SKM-1 treated with dmso at 0.1 percent for 144 hours (cell line): ENCODE results near the gene OTX2.

Source experiments
- DNase-seq: peaks from one replicate; lab custom pipeline; 2025; ENCODE audit not compliant: unreplicated experiment; lab: John Stamatoyannopoulos, UW

The OTX2 gene

GRCh38 chr14:56812364-56813141 lies 2.3 kb upstream of the OTX2 start:
- DNase-seq = no peak

DNA sequence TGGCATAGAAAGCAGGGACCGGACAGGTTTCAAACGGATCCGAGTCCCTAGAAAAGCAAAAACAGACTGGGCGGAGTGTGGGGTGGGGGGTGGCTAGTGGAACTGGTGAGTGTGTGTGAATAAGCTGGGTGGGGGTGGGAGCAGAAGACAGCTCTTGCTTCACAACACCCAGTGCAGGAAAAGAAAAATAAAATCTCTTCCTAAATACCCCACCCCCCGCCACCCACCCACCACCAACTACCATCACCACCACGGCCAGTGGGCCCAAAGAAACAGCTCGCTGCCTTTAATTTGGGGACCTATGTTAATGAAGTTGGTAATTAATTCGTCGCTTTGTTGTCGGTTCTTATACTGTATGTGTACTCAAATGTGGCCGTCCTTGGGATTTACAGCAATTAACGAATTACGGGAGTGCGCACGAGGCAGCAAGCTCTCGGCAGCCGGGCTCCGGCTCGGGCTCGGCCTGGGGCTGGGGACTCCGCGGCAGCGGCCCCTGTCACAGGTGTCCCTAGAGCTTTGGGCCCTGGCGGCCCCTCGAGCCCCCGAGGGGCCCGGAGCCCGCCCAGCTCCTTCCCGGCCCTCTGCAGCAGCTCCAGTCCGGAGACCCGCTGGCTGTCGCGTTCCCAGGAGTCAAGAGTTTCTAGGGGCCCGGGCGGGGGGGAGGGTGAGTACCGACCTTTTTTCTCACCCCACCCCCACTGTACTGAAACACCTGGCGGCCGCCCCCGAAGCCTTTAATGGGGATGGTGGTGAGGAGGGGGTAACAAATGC lies 1.5 kb upstream of the OTX2 start:
- no peak for DNase-seq

GRCh38 chr14:56810836-56811592 lies 735 bp upstream of the OTX2 start:
- DNase-seq = no peak

DNA sequence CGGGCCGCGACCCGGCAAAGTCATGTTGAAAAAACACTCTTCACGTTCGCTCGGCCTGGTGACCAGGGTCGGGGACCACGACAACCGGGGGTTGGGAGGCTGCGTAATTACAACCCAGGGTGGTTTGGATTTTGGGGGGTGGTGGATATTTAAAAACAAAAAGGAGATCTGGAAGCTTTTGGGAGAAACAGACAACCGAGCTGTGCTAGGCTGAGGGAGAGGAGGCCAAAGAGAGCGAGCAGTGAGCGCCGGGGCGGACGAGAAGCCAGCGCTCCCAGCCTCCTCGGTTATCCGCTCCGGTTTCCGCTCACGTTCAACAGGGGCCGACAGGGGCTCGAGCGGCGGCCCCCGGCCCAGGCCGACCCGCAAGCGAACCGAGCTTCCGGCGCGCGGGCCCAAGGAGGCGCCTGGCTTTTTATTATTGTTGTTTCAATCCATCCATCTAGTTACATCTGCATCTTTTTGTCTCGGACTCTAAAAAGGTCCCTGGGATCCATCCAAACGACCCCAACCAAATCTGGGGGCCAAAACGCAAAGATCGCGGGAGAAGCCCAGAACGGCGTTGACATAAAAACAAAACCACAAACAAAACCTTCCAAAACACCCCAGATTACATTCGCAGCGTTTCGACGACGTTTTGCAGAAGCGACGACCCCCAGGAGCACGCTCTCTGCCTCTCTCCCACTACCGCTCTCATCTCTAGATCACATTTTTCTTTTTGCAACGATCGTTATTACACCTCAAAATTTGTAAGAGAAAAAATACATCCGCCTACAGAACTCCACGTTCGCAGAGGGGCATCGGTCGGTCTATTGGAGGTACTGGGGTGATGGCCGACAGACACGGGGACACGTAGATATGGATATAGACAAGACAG lies 771 bp downstream of the OTX2 start:
- no peak for DNase-seq

DNA sequence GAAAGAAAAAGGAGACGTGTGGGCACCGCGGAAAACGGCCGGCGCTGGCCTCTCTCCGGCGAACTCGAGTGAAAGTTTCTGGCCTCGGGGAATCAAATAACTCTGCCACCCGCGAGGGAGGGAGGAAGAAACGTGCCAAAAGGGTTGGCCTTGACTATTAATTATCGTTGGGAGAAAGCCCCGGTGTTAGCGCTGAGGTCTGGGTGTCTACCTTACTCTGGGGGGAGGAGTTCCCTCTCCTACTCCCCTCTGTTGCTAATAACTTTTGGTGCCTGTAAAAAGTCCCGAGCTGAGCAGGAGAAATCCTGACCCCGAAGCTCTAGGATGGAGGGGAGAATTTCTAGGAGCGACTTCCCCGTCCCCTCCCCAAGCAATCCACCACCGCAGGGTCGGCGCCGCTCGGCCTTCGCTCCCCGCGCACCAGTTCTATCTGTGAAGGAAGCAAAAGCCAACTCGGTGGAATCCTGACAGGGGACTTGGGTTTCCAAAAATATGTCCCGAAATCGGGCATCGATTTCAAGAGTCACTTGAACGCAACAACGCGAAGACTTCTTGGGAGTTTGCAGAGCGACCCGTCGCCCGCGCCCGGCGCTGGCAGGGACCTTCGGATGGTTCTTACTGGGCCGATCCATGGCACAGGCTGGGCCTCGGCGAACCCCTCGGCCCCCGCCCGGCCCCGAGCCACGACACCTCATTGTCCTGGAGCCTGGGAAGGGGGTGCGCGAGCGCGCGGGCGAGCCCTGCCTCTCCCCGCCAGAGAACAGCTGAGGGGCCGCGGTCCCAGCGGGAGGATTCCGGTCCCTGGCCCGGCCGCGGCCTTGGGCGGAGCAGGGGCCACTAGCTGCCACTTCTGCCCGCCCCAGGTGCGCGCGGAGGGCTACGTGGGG lies 1.7 kb downstream of the OTX2 start:
- DNase-seq = no peak

DNA sequence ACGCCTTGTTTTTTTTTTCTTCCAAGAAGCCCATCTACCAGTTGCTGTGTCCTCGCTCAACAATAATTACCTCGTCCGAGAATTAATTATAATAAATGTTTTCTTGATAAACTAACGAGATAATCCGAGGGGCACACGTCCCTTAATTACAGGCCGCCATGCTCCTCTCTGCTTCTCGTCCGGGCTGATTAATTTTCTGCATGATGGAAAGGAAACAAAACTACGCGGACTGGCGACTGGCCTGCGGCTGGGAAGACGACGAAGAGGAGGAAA lies 2.2 kb downstream of the OTX2 start:
- no peak for DNase-seq

- no peak for DNase-seq
Observed at GRCh38 chr14:56807386-56808109, 2.7 kb downstream of the OTX2 start.

- no peak for DNase-seq
Observed at GRCh38 chr14:56806760-56807159, 3.5 kb downstream of the OTX2 start.

- DNase-seq = no peak
Observed at GRCh38 chr14:56805992-56806727, 4.1 kb downstream of the OTX2 start.

GRCh38 chr14:56805201-56805991 lies 4.9 kb downstream of the OTX2 start:
- no peak for DNase-seq

DNA sequence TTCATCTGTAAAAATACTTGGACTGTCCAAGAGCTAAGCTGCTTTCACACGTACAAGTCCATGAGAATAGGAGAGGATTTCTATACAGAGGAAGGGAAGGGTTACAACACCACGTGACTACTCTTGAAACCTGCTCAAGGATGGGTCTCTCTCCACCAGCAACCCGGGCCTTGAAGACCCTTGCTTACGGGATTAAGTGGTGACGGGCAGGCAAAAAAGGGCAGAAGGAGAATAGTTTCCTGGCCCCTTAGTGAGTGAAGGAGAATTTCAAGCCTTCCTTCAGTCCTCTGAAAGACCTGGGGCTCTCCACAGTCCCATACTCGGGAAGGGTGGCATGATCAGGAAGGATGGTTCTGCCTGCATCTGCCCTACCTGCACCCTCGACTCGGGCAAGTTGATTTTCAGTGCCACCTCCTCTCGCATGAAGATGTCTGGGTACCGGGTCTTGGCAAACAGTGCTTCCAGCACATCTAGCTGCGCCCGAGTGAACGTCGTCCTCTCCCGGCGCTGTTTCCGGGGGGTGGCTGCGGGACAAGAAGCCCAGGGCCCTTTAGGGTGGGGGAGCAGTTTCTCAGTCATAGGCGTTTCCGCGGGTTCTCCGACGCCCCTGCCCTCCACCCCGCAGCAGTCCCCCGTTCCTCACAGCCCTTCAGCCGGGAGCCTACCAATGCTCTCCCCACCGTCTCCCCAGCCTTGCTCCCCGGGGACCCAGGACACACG lies 6.3 kb downstream of the OTX2 start:
- DNase-seq = no peak

DNA sequence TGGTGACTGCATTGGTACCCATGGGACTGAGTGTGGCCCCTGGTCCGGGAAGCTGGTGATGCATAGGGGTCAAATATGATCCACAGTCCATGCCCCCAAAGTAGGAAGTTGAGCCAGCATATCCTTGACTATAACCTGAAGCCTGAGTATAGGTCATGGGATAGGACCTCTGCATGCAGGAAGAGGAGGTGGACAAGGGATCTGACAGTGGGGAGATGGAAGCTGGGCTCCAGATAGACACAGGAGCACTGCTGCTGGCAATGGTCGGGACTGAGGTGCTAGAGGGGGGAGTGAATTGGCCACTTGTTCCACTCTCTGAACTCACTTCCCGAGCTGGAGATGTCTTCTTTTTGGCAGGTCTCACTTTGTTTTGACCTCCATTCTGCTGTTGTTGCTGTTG lies 8.4 kb downstream of the OTX2 start:
- DNase-seq = no peak

DNA sequence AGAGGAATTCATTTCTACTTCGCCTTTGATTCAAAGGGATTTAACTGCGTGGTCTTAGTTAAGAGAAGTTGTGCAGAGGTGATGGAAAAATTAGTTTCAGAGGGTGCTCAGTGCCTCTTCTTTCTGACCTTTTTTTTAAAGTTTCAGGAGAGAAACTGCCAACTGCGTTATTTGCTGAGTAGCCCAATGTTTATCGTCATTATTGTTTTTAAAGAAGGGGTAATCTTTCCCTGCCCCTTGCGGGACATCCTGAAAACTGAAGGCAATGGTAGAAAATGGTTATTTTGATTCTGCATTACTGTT lies 11.0 kb downstream of the OTX2 start:
- no peak for DNase-seq

DNA sequence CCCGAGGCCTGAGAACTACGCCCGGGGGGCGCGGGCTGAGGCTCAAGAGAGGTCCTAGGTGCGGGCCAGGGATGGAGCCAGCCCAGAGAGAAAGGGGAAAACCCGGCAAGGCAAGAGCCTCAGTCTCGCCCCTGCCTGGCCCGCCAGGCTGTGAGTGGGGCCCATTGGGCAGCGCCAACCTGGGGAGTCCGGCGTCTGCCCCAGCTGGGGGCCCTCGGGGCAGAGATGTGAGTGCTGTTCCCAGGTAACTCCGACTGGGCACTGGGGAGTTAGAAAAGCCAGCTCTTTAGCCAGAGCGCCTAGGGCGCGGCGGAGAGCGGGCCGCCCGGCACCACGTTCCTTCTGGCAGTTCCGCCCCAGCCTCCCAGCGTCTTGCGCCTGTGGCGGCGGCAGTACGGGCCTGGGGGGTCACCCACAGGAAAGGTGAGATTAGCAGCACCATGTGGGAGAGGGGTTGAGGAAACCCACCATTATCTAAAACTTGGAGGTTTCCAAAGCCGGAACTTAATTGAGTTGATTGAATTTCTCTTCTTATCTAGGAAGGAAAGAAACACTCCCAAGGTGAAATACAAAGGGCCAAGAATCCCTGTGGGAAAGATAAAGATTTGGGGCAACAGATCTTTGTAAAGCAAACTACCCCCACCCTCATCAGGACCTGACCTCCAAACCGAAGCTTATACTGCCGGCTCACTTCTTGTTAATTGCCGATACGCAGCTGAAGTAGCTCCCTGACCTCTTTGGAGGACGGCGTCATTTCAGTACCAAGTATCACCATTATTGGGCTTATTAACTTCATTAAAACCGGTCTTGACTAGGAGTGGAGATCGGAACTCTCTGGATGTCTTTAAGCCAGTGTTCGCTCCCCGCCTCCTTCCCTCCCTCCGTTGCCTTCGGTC lies 11.6 kb downstream of the OTX2 start:
- DNase-seq = no peak

DNA sequence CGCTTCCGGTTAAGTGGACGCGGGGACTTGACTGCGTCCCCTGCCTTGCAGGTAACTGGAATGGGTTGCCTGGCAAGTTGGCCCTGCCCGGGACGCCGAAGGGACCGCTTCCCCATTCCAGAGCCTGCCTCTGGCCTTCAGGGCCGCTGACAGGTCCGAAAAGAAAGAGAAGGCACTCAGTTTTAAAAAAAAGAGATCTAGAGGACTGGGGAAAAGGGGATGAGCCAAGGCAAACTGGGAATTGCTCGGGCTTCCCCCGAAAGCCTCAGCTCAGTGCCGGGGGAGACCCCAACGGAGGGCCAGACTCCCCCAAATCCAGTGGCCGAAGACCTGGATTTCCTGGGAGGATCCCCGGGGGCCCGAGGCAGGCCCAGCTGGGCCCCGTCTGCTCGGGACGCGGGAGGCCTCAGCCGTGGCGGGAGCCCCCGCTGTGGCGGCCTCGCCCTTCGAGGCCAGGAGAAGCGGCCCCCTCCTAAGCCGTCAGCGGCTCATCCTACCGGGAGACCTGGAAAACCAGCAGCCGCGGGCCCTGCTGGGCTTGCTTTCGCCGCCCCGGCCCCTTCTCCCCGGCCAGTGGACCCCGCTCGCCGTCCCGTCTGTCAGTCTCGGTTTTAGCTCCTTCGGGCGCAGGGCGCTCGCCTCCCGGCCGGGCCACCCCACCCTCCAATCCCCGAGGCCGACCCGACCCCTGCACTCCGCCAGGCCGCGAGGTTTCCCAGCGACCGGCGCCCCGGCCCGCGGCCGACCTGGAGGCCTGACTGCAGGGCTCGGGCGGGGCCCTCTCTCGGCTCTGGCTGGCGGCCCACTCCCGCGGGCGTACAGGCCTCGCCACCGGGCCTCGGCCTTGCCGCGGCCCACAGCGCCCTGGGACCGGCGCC lies 12.5 kb downstream of the OTX2 start:
- no peak for DNase-seq
